Breast epithelium (tissue), 3 donors: ENCODE results near the gene SRMS.

Experiments
- CTCF ChIP-seq, 3 donors: fragments of 450-650 bp; IDR thresholded peaks; one replicate each; pipeline ENCODE4 v1.5.1; 2016 to 2017; ENCODE audit warnings: antibody characterized with exemption in 3 of 3, mild to moderate bottlenecking in 3 of 3, moderate library complexity in 3 of 3
- POLR2A ChIP-seq: fragments of 450-650 bp; IDR thresholded peaks from one replicate; pipeline ENCODE4 v1.6.1; 2016; ENCODE audit warnings: antibody characterized with exemption, mild to moderate bottlenecking, moderate library complexity

GRCh38 chr20:63494420-63495166 is 53.0 kb downstream of the SRMS start:
- no peak for TF ChIP-seq POLR2A
- TF ChIP-seq CTCF (IDR thresholded peaks at IDR 0.05) = no peak
